ENCODE data around the gene CFAP46.

CFAP46 gene

DNA sequence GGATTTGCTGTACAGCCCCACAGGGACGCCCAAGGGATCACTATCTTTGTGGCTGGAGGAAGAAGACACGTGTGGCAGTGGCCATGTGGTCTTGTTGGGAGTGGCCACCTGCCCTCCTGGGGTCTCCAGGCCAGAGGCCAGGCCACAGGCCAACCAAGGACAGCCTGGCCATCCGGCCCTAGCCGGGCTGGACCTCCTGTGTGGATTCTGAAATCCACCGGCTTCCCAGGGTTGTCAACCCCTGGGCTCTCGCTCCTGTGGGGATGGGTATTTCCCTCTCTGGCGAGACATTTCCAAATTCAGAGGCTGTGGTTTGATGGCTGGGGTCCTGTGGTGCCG is 31.5 kb upstream of the CFAP46 start:
- H3K36me3 ChIP-seq (ENCODE audit: insufficient read depth, low read length): no peaks in the 10 kb centered on the region
- H3K4me3 ChIP-seq (ENCODE audit: low read depth in 1 of 2, low read length in 2 of 2): no peak overlapping the region
- H3K4me1 ChIP-seq (ENCODE audit: insufficient read depth, low read length): no peaks in the 10 kb centered on the region
- H2AFZ ChIP-seq (ENCODE audit: low read depth, low read length): no peak overlapping the region
- H3K27me3 ChIP-seq (ENCODE audit: insufficient read depth, low read length, poor library complexity): peaks cover 3% of the 10 kb centered on the region
- no peaks in the 10 kb centered on the region for H3K9me3 ChIP-seq (ENCODE audit: insufficient read depth, low read length, severe bottlenecking)
- no peak overlapping the region for H3K4me2 ChIP-seq (ENCODE audit: insufficient read depth, low read length)
- no peak overlapping the region for H3K27ac ChIP-seq (ENCODE audit: low read length)
- no peak for TF ChIP-seq CTCF (IDR thresholded peaks at IDR 0.05; ENCODE audit: borderline replicate concordance, extremely low read depth, low read length, poor library complexity, severe bottlenecking)
- TF ChIP-seq EZH2 (IDR thresholded peaks at IDR 0.05; ENCODE audit: borderline replicate concordance, low read depth, low read length, severe bottlenecking): no peak
- DNase-seq: no peak
- no peaks in the 10 kb centered on the region for H3K79me2 ChIP-seq (ENCODE audit: insufficient read depth, low read length)
- H3K9ac ChIP-seq (ENCODE audit: low read depth, low read length): no peak overlapping the region
- ATAC-seq (ENCODE audit: insufficient read depth, low read depth): no peak
- no peaks in the 10 kb centered on the region; the same call in none of the 2 replicates for H4K20me1 ChIP-seq (ENCODE audit: insufficient read depth, low read length)

- Histone ChIP-seq H4K20me1 (ENCODE audit: insufficient read depth, low read length) (no peaks in the 10 kb centered on the region; the same call in none of the 2 replicates), H3K27me3 (ENCODE audit: insufficient read depth, low read length, poor library complexity) (peaks cover 5% of the 10 kb centered on the region), H3K4me2 (ENCODE audit: insufficient read depth, low read length) (no peak overlapping the region), H3K27ac (ENCODE audit: low read length) (no peak overlapping the region), H2AFZ (ENCODE audit: low read depth, low read length) (no peak overlapping the region), H3K79me2 (ENCODE audit: insufficient read depth, low read length) (no peaks in the 10 kb centered on the region), H3K36me3 (ENCODE audit: insufficient read depth, low read length) (no peaks in the 10 kb centered on the region), H3K4me3 (ENCODE audit: low read depth in 1 of 2, low read length in 2 of 2) (no peak overlapping the region), H3K9ac (ENCODE audit: low read depth, low read length) (no peak overlapping the region), H3K9me3 (ENCODE audit: insufficient read depth, low read length, severe bottlenecking) (no peaks in the 10 kb centered on the region), H3K4me1 (ENCODE audit: insufficient read depth, low read length) (no peaks in the 10 kb centered on the region)
- no peak for DNase-seq
- TF ChIP-seq CTCF (IDR thresholded peaks at IDR 0.05; ENCODE audit: borderline replicate concordance, extremely low read depth, low read length, poor library complexity, severe bottlenecking) (no peak), EZH2 (IDR thresholded peaks at IDR 0.05; ENCODE audit: borderline replicate concordance, low read depth, low read length, severe bottlenecking) (no peak)
- no peak for ATAC-seq (ENCODE audit: insufficient read depth, low read depth)
Measured at GRCh38 chr10:132972986-132973902, 30.9 kb upstream of the CFAP46 start.

- Histone ChIP-seq H3K4me1 (ENCODE audit: insufficient read depth, low read length) (no peaks in the 10 kb centered on the region), H3K9me3 (ENCODE audit: insufficient read depth, low read length, severe bottlenecking) (no peaks in the 10 kb centered on the region), H3K4me3 (ENCODE audit: low read depth in 1 of 2, low read length in 2 of 2) (no peak overlapping the region), H4K20me1 (ENCODE audit: insufficient read depth, low read length) (no peaks in the 10 kb centered on the region; the same call in none of the 2 replicates), H3K9ac (ENCODE audit: low read depth, low read length) (no peak overlapping the region), H3K27ac (ENCODE audit: low read length) (no peak overlapping the region), H3K36me3 (ENCODE audit: insufficient read depth, low read length) (no peaks in the 10 kb centered on the region), H3K79me2 (ENCODE audit: insufficient read depth, low read length) (no peaks in the 10 kb centered on the region), H3K4me2 (ENCODE audit: insufficient read depth, low read length) (no peak overlapping the region), H2AFZ (ENCODE audit: low read depth, low read length) (no peak overlapping the region), H3K27me3 (ENCODE audit: insufficient read depth, low read length, poor library complexity) (peaks cover 6% of the 10 kb centered on the region)
- no peak for ATAC-seq (ENCODE audit: insufficient read depth, low read depth)
- TF ChIP-seq EZH2 (IDR thresholded peaks at IDR 0.05; ENCODE audit: borderline replicate concordance, low read depth, low read length, severe bottlenecking) (no peak), CTCF (IDR thresholded peaks at IDR 0.05; ENCODE audit: borderline replicate concordance, extremely low read depth, low read length, poor library complexity, severe bottlenecking) (no peak)
- DNase-seq: no peak
Measured at GRCh38 chr10:132972149-132972985, 30.0 kb upstream of the CFAP46 start.
